GM06990 (cell line): ENCODE data around the gene MEX3A.

Experiments
- DNase-seq: peaks from one replicate; pipeline ENCODE4 v3.0.0-alpha.2; 2011; ENCODE audit not compliant: insufficient read length; ENCODE audit errors: extremely low read depth
- H3K27me3 ChIP-seq: replicated peaks from 2 replicates; pipeline ENCODE4 v1.6.0; 2011; ENCODE audit warnings: low read length; ENCODE audit not compliant: control insufficient read depth, insufficient read depth
- H3K36me3 ChIP-seq: 2 replicates; pipeline ENCODE4 v1.5.1; 2011; ENCODE audit warnings: low read length; ENCODE audit not compliant: control insufficient read depth, insufficient read depth
- H3K4me3 ChIP-seq: replicated peaks from 2 replicates; pipeline ENCODE4 v1.5.1; 2011; ENCODE audit warnings: low read depth, mild to moderate bottlenecking, control low read depth, low read length
- TF ChIP-seq, protein P1 (sequence below): IDR thresholded peaks from 2 replicates; pipeline ENCODE4 v1.5.1; 2011; ENCODE audit warnings: low read length, control low read depth, mild to moderate bottlenecking, inconsistent platforms; ENCODE audit not compliant: insufficient read depth, poor library complexity, severe bottlenecking

MEX3A gene

DNA sequence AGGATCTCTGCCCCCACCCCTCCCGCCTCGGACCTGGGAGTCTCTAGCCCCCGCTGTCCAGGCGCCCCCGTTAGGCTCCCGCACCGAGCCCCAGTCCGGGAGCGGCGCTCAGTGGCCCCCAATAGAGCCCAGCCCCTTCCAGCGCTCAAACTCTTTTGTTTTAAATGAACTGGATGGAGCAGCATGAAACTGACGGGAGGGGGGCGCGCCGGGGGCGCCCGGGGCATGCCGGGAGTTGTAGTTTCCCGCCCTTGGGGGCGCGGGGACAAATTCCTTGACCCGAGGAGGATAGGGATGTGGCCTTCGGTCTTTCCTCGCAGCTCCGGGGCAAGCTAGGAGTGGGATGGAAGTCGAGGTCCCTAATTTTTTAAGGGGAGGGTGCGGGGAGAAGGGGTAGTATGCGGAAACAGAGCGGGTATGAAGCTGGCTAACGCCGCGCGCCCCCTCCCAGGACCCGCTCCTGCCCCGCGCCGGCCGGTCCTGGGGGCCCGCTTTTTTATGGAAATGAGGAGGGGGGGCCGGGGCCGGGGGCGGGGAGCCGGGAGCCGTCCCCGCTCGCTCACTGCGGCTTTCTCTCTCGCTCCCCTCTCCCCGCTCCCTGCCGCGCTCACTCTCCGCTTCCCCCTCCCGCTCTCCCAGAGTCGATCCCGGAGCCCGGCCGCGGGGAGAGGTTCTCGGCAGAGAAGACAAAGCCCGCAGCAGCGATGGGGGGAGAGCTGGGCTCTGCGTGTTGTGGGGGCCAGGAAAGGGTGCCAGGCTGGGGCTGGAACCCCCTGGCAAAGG is at the start of gene MEX3A:
MEX3A (minus strand) TSS at position 157 of the 783 bp plus-strand sequence. CDS start 467 bp downstream, outside the sequence.
- peaks cover 1% of the 10 kb centered on the region; the same call in 1 of the 2 replicates for H3K27me3 ChIP-seq
- peak within 1 kb of the TSS; percentile 76 for H3K4me3 ChIP-seq
- TF ChIP-seq, protein P1, sequence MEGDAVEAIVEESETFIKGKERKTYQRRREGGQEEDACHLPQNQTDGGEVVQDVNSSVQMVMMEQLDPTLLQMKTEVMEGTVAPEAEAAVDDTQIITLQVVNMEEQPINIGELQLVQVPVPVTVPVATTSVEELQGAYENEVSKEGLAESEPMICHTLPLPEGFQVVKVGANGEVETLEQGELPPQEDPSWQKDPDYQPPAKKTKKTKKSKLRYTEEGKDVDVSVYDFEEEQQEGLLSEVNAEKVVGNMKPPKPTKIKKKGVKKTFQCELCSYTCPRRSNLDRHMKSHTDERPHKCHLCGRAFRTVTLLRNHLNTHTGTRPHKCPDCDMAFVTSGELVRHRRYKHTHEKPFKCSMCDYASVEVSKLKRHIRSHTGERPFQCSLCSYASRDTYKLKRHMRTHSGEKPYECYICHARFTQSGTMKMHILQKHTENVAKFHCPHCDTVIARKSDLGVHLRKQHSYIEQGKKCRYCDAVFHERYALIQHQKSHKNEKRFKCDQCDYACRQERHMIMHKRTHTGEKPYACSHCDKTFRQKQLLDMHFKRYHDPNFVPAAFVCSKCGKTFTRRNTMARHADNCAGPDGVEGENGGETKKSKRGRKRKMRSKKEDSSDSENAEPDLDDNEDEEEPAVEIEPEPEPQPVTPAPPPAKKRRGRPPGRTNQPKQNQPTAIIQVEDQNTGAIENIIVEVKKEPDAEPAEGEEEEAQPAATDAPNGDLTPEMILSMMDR = no peak
- DNase-seq = peak; percentile 79
- no peaks in the 10 kb centered on the region for H3K36me3 ChIP-seq

GRCh38 chr1:156130578-156130942 is 48.3 kb upstream of the MEX3A start:
- TF ChIP-seq, protein P1 = no peak
- peaks cover 11% of the 10 kb centered on the region for H3K36me3 ChIP-seq
- DNase-seq = no peak
- no peak overlapping the region for H3K4me3 ChIP-seq
- no peaks in the 10 kb centered on the region for H3K27me3 ChIP-seq

GRCh38 chr1:156129687-156130577 is 47.7 kb upstream of the MEX3A start:
- H3K27me3 ChIP-seq = no peaks in the 10 kb centered on the region
- no peak overlapping the region for H3K4me3 ChIP-seq
- TF ChIP-seq, protein P1 = peak; percentile 97
- peaks cover 8% of the 10 kb centered on the region for H3K36me3 ChIP-seq
- peak; percentile 49 for DNase-seq

- Histone ChIP-seq H3K27me3 (no peaks in the 10 kb centered on the region), H3K4me3 (no peak overlapping the region), H3K36me3 (peaks cover 1% of the 10 kb centered on the region; the same call in 1 of the 2 replicates)
- TF ChIP-seq, protein P1 = no peak
- no peak for DNase-seq
Observed at GRCh38 chr1:156128654-156129597, 46.7 kb upstream of the MEX3A start.

DNA sequence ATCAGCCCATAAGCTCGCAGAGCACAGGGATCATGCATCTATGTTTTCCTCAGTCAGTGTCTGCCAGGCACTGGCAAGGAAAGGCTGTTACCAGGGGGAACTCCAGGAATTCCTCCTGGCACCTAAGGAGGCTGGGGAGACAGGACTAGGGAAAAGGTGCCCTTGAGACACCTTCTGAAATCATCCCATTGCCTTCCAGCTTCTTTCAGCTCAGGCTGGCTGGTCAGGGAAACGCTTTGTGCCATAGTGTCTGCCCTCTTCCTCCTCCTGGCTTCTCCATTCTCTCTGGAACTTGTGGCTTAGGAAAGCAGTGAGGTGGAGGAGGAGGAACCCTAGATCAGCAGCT is 46.0 kb upstream of the MEX3A start:
- Histone ChIP-seq H3K36me3 (peaks cover 1% of the 10 kb centered on the region; the same call in 1 of the 2 replicates), H3K4me3 (no peak overlapping the region), H3K27me3 (no peaks in the 10 kb centered on the region)
- TF ChIP-seq, protein P1 = no peak
- no peak for DNase-seq
